ENCODE measurements around the gene CBX6.
"Not testable (repeated sequence)": the region's sequence is repeated elsewhere in the genome, so short reads cannot be mapped to it uniquely, and the experiment has no call there.

CBX6 gene

GRCh38 chr22:38872172-38872830 lies at the start of gene CBX6:
Gene CBX6 (minus strand): TSS chr22:38872216. CDS start chr22:38872190, 26 bp downstream.
- DNase-seq (ENCODE audit: extremely low read depth in 1 of 2, low read depth in 1 of 2), result peak; percentile 83 to 95

- DNase-seq (ENCODE audit: extremely low read depth in 1 of 2, low read depth in 1 of 2), result no peak
Observed at GRCh38 chr22:38921806-38922205, 49.8 kb upstream of the CBX6 start.

- no peak for DNase-seq (ENCODE audit: extremely low read depth in 1 of 2, low read depth in 1 of 2)
Observed at GRCh38 chr22:38921120-38921519, 49.1 kb upstream of the CBX6 start.

GRCh38 chr22:38919631-38920190 lies 47.7 kb upstream of the CBX6 start:
- no peak for DNase-seq (ENCODE audit: extremely low read depth in 1 of 2, low read depth in 1 of 2)

GRCh38 chr22:38911434-38911833 lies 39.4 kb upstream of the CBX6 start:
- DNase-seq (ENCODE audit: extremely low read depth in 1 of 2, low read depth in 1 of 2), result no peak

GRCh38 chr22:38907767-38908166 lies 35.8 kb upstream of the CBX6 start:
- no peak for DNase-seq (ENCODE audit: extremely low read depth in 1 of 2, low read depth in 1 of 2)

GRCh38 chr22:38906052-38906451 lies 34.0 kb upstream of the CBX6 start:
- DNase-seq (ENCODE audit: extremely low read depth in 1 of 2, low read depth in 1 of 2), result no peak

- DNase-seq (ENCODE audit: extremely low read depth in 1 of 2, low read depth in 1 of 2), result not testable (repeated sequence)
Observed at GRCh38 chr22:38904052-38904617, 32.1 kb upstream of the CBX6 start.

- no peak for DNase-seq (ENCODE audit: extremely low read depth in 1 of 2, low read depth in 1 of 2)
Observed at GRCh38 chr22:38901111-38901641, 29.2 kb upstream of the CBX6 start.

- no peak for DNase-seq (ENCODE audit: extremely low read depth in 1 of 2, low read depth in 1 of 2)
Observed at GRCh38 chr22:38900677-38901076, 28.7 kb upstream of the CBX6 start.

GRCh38 chr22:38891256-38891655 lies 19.2 kb upstream of the CBX6 start:
- no peak for DNase-seq (ENCODE audit: extremely low read depth in 1 of 2, low read depth in 1 of 2)

GRCh38 chr22:38890377-38890776 lies 18.4 kb upstream of the CBX6 start:
- no peak for DNase-seq (ENCODE audit: extremely low read depth in 1 of 2, low read depth in 1 of 2)

- no peak for DNase-seq (ENCODE audit: extremely low read depth in 1 of 2, low read depth in 1 of 2)
Observed at GRCh38 chr22:38886333-38886732, 14.3 kb upstream of the CBX6 start.

GRCh38 chr22:38882972-38883622 lies 11.1 kb upstream of the CBX6 start:
- DNase-seq (ENCODE audit: extremely low read depth in 1 of 2, low read depth in 1 of 2), result no peak

GRCh38 chr22:38881997-38882879 lies 10.2 kb upstream of the CBX6 start:
- DNase-seq (ENCODE audit: extremely low read depth in 1 of 2, low read depth in 1 of 2), result no peak

- DNase-seq (ENCODE audit: extremely low read depth in 1 of 2, low read depth in 1 of 2), result no peak
Observed at GRCh38 chr22:38881464-38881871, 9.5 kb upstream of the CBX6 start.

GRCh38 chr22:38879961-38880360 lies 7.9 kb upstream of the CBX6 start:
- no peak for DNase-seq (ENCODE audit: extremely low read depth in 1 of 2, low read depth in 1 of 2)

GRCh38 chr22:38879108-38879729 lies 7.2 kb upstream of the CBX6 start:
- no peak for DNase-seq (ENCODE audit: extremely low read depth in 1 of 2, low read depth in 1 of 2)

GRCh38 chr22:38878001-38878400 lies 6.0 kb upstream of the CBX6 start:
- DNase-seq (ENCODE audit: extremely low read depth in 1 of 2, low read depth in 1 of 2), result no peak

- DNase-seq (ENCODE audit: extremely low read depth in 1 of 2, low read depth in 1 of 2), result no peak
Observed at GRCh38 chr22:38874529-38875222, 2.7 kb upstream of the CBX6 start.

Data from activated CD8-positive, alpha-beta memory T cell treated with anti-CD3 and anti-CD28 coated beads for 1 hour (primary cell).